Stimulated activated CD8-positive, alpha-beta memory T cell treated with anti-CD3 and anti-CD28 coated beads, Interleukin-4, amount 100 ng/mL, for 4 hours (primary cell): ENCODE data around the gene KRT36.

Experiments
- DNase-seq, 2 donors: peaks; one replicate each; pipeline ENCODE4 v3.0.0-alpha.2; 2020; ENCODE audit warnings: low read depth in 2 of 2, low spot score in 1 of 2

KRT36 gene

DNA sequence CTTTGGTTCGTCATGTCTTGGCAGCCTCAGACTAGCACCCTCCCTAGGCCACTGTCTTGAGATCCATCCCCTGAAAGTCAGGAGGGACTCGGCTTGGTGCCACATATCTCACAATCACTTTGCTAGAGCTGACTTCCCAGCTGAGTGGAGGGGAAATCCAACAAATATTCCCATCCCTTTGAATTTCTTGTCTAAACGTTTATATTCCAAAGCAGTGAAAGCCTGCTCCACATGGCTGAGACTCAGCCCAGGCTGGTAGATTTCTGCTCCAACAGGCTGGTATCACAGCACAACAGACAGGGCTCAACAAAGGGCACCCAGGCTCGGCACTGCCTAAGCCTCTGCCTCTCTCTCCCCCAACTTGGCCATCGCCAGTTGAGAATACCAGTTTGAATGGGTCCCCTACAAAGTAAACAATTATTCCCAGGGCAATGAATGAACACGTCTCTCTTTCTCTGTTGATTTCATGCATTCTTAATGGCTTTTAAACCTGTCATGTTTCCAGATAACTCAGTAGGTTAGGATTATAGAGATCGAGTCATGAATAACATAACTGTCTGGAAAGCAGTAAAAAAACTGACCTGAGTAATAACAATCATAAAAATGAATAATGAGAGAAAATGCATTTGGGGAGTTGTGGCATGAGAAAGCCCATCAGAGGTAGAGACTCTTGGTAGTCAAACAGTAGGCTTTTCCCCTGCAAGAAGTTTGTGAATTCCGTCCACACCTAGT lies 14.7 kb upstream of the KRT36 start:
- DNase-seq, result no peak

DNA sequence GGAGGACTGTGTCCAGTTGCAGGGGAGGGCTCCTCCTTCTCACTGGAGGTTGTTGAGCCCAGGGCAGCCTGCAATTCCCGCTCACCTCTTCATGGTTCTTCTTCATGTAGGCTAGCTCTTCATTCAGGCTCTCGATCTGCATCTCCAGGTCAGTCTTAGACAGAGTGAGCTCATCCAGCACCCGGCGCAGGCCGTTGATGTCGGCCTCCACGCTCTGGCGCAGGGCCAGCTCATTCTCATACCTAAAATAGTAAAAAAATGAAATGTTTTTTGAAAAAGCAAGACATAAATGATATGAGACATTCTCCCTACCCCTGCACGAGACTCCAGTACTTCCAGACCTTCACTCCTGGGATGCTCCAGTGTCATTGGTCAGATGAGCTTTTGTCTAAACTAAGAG lies 13.5 kb upstream of the KRT36 start:
- DNase-seq, result no peak

DNA sequence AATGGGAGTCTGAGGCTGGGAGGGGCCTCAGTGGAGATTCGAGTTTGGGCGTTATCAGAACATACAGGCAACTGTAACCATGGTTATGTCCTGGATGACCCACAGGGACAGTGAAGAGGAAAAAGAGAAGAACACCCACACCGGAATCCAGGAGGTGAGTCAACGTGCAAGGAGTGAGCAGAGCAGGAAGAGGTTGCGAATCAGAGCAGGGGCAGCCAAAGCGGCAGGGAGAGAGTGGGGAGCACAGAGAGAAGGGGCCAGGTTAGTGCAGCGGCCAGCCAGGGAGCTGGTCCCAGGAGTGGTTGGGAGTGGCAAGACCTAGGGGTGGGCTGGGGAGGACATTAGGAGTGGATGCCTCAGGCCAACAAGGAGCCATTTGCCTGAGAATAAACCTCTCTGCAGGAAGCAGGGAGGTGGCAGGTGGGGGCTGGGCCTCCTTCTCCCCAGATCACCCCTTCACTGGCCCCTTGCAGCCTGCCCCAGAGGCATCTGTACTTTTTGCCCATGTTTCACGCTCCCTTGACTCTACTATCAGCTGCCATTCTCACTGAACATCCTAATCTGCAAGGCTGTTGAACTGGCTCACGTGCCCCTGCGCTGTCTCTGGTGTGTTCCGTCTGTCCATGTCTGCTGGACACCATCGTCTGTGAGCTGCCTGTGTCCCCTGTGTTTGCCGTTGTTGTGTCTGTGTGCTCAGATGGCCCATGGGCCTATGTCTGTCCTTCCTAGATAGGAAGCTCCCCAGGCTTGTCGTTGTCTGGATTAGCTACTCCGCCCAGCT lies 10.6 kb upstream of the KRT36 start:
- DNase-seq, result no peak

DNA sequence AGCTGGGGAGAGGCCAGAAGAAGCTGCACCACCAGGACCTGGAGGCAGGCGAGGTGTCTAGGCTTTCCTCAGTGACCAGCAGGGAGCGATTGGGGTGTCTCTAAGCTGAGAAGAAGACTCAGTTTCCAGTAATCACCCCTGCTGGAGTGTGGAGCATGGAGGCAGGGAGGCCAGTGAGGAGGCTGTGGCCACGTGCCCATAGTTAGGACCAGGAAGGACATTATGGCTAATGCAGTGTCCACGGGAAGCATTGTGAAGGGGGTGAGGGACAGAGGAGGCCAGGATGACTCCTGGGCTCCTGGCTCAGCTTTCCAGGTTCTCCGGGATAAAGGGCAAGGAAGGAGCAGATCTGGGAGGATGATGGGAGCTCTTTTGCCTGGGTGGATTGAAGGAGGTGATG lies 10.0 kb upstream of the KRT36 start:
- no peak for DNase-seq

DNA sequence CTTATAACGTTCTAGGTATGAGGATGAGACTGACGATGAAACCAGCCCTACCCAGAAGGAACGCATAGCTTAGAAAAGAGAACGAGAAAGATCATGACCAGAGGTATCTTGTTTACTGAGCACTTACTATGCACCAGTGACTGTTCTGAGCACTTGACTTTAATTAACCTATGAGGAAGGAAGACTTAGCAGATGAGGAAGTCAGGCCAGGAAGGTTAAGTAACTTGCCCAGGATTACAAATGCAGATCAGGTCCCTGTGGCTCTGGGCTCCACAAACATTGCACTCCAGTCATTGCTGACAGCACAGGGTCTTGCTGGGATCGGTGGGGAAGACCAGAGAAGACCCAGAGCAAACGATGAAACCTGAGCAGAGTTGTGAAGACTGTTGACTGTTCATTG lies 8.6 kb upstream of the KRT36 start:
- DNase-seq, result no peak

DNA sequence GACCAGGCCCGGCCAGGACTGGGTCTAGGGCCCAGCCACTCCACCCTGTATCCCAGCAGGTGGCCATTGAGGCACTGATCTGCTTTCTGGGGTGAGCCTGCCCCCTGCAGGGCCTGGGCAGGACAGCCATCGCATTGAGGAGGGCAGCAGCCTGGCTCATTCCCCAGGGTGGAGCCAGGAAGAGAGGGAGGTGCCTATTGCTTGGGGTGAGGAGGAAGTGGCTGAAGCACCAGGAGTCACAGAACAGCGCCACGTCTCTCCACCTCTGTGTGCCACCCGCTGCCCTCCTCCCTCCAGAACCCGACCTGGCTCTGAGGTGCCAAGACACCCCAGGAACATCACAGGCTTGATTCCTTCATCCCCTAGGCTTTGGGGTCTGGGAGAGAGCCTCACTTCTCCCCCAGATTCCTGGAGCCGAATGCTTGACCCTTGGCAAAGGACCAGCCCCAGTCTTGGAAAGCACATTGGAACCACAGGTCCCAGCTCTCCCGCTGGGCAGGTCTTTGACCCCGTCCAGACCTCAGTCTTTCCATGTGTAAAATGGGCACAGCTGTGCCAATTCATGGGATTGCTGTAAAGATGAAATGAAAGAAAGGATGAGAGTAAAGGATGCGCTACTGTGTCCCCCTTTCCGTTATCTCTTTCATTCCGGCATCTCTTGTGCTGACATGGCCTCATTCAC lies 7.2 kb upstream of the KRT36 start:
- DNase-seq, result peak in 1 of 2 donors; percentile 10

DNA sequence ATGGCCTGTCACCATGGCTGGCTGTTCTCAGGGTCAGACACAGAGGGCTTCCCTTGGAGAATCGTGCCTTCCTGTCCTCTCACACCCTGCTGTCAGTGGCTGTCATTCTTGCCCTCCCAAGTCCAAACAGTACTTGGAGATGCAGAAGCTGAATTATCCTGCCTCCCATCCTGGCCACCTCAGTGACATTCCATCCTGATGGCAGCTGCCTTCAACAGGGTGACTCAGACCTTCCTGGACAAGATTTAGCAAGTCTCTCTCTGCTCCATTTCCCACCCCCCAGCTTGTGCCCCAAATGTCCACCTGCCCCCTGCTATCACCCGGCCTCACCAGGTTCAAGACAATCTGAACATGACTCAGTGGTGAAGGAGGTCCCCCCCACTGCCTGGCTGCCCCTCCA lies 4.8 kb upstream of the KRT36 start:
- DNase-seq, result no peak

DNA sequence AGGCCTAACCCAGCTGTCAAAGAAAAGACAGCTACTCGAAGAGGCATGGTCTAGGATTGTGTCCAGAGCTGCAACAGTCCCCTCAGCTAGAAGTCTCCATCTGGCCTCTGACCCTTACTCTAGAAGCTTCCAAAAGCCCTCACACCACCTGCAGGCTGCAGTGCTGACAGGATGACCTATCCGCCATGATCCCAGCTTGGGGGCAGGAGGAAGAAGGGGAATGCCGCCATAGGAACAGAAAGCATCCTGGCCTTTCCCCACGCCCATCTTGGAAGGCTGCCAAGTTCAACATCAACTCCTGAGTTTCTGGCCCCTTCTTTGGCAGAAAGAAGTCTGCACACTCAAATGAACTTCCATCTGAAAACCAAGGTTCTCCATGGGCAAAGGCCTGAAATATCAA lies 3.1 kb upstream of the KRT36 start:
- DNase-seq, result no peak

DNA sequence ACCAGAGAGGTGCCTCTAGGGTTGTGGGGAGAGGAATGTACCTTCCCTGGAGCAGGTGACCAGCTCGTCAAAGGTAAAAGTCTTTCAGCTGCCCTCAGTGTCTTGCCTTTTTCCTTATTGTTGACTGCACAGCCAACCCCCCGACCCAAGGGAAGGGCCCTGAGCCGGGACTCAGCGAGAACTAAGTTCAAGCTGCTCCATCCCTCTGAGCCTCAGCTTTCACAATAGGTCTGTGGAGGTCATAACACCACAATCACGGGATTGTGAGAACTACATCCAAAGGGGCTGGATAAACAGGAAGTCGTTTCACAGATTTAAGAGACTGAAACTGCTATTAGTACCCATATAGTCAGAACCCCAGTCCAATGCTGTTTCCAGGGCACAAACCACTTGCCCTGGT lies 2.6 kb upstream of the KRT36 start:
- DNase-seq, result no peak

DNA sequence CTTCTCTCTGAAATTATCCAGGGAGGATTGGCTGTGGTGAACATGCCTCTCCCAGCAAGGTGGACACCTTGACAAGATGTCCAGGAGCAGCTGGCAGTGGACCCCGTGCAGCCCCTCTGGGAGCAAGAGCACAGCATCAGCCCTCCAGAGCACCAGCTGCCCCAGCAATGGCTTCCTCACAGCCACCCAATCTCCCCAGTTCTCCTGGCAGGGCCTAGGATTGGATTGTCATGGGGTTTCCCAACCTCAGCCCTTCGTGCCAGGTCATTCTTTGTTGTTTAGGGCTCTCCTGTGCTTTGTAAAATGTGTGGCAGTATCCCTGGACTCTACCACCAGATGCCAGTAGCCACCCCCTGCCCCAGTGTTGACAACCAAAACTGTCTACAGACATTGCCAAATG lies 1.8 kb upstream of the KRT36 start:
- DNase-seq, result no peak

DNA sequence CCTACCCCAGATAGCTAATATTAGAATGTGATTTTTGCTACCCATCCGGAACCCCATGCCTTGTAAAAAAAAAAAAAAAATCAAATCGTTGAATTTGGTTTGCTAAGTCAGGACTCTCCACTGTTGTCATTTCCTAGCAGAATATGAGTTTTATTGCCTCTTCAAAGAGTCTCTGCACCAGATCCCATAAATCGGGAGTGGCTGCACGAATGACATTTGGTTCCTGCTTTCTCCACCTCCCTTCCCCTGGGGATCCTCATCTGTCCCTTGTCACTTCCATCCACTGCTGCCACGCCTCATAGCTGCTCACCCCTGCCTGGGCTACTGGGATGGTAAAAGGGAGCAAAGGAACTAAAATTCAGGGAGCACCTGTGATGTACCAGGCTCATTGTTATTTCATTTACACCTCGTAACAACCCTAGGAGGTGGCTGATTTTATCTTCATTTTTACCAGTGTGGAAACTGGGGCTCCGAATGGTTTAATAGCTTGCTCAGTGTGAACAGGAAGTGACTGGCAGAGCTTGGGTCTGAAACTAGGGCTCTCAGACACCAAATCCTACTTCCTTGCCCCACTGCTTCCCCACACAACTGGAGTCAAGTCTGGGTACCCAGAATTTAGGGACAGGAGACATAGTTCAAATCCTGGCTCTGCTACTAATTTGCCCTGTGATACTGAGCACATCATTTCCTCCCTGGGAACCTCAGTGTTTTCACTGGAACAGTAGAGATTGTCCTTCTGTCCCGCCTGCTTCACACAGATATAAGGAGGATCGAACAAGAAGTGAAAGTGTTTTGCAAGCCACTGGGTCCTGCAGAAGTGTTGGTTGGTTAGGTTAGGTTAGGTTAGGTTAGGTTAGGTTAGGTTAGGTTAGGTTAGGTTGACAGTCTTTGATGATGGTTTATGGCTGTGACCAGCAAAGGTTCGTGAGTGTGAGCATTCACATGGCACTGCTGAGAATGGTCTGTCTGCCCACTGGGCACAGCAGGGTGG lies 585 bp upstream of the KRT36 start:
- DNase-seq, result no peak

DNA sequence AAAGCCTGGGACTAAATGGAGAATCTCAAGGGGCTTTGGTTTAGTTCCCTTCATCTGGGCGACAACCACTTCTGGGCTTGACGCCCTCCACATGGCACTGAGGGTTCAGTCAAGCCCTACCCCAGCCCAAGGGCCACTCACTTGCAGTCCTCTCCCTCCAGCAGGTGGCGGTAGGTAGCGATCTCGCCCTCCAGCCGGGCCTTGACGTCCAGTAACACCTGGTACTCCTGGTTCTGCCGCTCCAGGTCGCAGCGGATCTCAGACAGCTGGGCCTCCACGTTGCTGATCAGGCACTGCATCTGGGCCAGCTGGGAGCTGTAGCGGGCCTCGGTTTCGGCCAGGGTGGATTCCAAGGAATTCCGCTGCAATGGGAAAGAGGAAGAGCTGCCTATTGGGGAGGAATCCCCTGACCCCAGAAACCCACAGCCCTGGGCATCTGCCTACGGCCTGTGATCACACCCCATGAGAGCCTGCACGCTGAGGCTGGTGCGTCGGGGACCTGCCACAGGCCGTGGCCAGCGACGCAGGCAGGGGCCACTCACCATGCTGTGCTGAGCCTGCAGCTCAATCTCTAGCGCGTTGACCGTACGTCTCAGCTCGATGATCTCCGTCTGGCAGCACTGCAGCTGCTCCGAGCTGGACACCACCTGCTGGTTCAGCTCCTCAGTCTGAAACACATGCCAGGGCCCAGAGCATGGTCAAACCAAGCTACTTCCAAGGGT lies 2.7 kb downstream of the KRT36 start:
- DNase-seq, result no peak

DNA sequence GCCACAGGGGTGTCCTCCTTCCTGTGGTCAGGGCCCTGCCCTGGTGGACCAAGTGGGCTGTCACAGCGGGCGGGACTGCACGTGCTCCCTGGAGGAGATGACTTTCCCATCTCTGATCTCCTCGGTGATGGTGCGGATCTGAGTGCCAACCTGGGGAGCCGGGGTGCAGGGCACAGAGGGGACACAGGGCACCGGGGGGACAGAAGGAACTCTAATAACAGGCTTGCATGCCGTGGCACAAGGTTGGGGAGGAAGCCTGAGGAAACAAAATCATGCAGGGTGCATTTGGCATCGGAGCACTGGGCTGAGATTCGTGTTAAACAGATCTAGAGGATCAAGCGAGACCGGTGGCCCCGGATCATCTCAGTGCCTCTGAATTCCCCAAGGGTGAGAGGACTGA lies 3.4 kb downstream of the KRT36 start:
- DNase-seq, result no peak

DNA sequence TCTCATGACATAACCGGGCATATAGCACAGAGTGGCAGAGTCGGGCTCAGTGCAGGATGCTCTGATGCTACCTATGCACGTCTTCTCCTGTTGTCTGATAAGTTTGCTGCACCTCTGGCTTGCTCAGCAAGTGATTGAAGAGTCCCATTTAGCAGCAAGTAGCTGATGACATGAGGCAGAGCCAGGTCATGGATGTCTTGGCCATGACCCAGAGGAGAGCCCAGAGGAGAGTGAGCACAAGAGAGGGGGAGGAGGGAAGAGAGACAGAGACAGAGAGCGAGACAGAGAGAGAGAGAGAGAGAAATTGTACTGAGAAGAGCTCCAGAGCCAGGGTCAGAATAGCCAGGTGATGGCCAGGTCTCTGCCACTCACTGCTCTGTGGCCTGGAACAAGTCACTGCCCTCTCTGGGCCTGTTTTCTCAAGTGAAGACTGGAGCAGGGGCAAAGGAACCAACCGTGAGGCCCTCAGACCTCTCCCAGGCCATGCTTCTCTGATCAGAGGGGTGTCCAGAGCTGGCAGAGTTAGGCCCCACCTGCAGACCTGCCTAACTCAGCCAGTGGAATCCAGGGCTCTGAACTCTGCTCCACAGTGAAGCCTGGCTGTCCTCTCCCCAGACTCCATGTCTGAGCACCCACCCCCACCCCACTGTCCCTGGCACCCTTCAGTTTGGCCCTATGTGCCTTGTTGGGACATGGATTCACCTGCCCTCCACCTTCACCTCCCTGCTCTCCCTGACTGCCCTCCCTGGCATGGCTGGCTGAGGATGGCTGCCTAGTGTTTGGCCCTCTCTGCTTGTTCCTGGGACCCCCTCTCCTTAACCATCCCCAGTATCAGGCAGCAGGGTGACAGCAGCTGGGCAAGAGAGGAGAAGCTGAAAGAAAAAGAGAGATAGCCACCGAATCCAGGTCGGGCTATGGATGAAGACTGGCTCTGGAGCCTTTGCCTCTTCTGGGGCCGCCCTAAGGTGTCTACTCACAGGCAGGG lies 4.5 kb downstream of the KRT36 start:
- DNase-seq, result no peak

DNA sequence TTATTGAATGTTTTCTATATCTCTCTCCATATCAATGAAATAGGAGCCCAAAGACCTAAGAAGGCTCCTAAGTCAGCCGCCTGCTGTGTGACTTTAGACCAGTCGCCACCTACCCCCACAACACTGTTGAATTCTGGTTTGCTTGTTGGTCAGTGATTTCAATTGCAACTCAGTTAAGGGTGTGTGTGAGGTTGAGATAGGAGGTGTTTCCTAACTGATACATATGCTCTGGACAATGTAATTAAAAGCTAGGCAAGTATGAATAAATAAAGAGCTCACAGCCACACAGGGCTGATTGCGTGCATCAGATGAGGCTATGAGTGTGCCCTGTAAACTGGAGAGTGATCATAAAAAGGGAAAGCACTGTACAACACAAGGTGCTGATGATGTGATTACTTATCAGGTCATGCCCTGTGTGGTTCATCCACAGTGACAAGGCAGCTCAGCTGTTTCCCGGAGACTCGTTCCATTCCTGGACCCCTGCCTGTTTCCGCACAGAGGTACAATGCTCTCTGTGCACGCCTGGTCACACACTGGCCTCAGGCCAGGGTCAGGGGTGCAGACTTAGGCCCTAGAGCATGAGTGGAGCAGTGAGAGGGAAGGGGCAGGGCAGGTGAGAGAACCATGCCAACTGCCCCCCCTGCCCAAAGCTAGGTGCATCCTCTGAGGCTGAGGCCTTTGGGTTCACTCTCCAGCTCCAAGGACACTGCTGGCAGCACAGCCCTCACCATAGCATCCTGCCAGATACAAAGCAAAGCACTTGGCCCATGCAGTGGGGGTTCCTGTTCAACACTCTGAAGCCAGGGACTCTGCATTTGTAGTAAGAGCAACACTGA lies 5.5 kb downstream of the KRT36 start:
- no peak for DNase-seq

DNA sequence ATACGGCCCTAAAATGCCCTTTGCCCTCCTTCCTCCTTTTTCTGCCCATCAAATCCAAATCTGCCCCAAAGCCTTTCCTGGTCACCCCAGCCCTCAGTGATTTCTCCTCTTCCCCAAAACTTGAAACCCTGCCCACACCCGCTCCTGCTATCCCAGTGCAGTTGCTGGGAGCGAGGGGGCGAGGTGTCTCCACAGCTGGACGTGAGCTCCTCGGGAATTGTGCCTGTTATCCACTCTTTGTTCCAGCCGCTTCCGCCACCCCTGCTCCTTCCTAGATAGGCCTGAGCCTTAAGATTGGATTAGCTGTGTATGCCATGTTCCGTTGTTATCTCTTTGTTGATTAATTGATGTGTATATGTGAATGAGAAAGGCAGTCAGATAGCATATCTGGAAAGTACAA lies 6.2 kb downstream of the KRT36 start:
- no peak for DNase-seq

DNA sequence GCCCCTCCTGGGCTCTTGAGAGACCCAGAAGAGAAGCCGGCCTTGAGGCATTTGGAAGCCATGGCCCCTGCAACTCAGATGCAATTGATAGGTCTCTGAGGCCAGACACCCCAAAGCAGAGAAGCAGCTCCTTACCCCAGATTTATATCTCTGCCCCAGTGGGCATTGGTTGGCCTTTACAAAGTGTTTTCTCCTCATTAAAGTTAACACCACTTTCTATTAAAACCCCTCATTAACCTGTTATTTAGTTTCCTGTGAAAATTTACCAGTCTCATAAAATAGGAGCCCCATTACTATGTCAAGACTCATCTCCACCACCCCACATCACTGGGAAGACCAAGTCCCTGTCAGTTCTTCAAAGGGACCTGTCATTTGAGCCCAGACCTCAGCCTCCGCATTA lies 8.7 kb downstream of the KRT36 start, which contains the start of gene KRT35:
TSS of gene KRT35 (minus strand) at position 116 of the 400 bp plus-strand sequence. CDS start at position 62, 54 bp downstream.
- DNase-seq, result no peak

DNA sequence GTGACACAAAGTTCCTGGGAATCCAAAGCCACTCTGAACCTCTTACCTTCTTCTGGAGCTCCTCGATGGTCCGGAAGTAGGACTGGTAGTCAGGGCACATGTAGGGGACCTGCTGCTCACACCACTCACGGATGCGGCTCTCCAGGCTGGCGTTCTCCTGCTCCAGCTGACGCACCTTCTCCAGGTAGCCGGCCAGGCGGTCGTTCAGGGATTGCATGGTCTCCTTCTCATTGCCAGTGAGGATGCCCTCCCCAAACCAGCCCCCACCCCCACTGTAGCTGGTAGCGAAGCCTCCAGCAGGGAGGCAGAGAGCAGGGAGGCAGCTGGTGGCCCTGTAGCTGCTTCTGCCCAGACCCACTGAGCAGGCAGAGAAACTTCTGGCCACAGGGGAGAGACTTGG lies 9.1 kb downstream of the KRT36 start:
- DNase-seq, result no peak
